Measurements from ENCODE around the gene OR5H6.
"Not testable (repeated sequence)": the region's sequence is repeated elsewhere in the genome, so short reads cannot be mapped to it uniquely, and the experiment has no call there.

OR5H6 gene

DNA sequence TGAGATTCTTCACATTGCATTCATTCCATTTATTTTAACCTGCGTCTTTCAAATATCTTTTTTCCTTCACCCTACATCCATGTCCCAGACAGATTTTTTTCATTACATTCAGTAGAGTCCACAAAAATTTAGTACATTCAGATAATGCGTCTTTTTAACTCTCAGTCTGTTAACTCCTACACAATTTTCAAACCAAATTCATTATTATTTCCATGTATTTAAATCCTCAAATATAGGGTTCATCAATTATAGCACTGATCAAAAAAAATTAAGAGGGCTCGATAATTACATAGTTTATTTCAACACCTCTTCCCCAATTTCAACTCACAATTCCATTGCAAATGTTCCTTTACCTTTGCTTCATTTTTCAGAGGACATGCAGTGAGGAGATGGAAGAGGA lies at the start of gene OR5H6:
Gene OR5H6, plus strand, starts transcription at position 301 of the 400 bp plus-strand sequence. Its CDS starts 89 bp downstream, at position 390.
- DNase-seq (ENCODE audit: low read depth in 2 of 2): no peak

- DNase-seq (ENCODE audit: low read depth in 2 of 2): no peak
Observed at GRCh38 chr3:98215051-98215450, 49.0 kb upstream of the OR5H6 start.

GRCh38 chr3:98223907-98224672 lies 40.0 kb upstream of the OR5H6 start:
- DNase-seq (ENCODE audit: low read depth in 2 of 2): no peak

DNA sequence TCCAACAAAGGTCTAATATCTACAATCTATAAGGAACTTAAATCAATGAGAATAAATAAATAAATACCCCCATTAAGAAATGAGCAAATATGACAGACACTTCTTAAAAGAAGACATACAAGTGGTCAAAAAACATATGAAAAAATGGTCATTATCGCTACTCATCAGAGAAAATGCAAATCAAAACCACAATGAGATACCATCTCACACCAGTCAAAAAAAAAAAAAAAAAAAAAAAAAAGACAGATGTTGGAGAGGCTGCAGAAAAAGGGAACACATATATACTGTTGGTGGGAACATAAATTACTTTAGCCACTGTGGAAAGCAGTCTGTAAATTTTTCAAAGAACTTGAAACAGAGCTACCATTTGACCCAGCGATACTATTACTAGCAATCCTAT lies 31.6 kb upstream of the OR5H6 start:
- DNase-seq (ENCODE audit: low read depth in 2 of 2): no peak

DNA sequence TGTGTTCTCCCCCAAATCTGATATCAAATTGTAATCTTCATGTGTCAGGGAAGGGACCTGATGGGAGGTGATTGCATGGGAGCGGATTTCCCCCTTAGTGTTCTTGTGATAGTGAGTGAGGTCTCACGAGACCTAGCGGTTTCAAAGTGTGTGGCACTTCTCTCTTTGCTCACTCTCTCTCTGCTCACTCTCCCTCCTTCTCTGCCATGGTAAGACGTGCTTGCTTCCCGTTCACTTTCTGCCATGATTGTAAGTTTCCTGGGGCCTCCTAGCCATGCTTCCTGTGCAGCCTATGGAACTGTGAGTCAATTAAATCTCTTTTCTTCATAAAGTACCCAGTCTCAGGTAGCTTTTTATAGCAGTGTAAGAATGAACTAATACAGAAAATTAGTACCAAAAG lies 30.6 kb upstream of the OR5H6 start:
- DNase-seq (ENCODE audit: low read depth in 2 of 2): no peak

DNA sequence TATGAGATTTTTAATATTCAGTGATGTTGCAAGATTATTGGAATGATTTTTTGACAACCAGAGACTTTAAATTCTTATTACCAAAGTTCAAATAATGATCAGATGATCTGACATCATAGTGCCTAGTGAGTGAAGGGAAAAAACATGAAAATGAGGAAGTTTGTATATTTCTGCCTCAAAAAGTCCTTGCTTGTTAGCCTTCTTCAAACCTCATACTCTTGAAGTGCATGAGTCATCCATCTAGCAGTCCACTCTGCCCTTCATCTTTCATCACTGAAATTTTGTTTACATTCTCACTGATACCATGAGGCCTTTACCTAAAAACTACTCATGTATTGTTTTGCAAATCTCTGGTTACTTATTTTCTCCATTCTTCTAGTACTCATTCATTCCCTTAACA lies 23.9 kb upstream of the OR5H6 start:
- DNase-seq (ENCODE audit: low read depth in 2 of 2): no peak

DNA sequence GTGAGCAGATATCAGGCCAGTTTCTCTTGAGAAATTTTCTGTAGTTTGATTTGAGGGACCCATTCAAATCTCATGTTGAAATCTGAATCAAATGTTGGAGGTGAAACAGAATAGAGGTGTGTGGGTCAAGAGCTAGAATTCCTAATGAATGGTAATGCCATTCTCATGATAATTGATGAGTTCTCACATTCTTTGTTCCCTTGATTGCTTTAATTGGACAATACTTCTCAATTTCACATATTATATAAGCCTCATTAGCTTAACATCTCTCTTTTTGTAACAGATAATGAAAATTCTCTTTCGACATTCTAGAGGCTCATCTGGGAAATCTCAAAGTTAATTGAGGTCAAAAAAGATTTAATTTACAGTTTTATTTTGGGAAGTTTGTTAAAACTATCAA lies 21.9 kb upstream of the OR5H6 start:
- no peak for DNase-seq (ENCODE audit: low read depth in 2 of 2)

- DNase-seq (ENCODE audit: low read depth in 2 of 2): no peak
Observed at GRCh38 chr3:98243843-98244242, 20.2 kb upstream of the OR5H6 start.

DNA sequence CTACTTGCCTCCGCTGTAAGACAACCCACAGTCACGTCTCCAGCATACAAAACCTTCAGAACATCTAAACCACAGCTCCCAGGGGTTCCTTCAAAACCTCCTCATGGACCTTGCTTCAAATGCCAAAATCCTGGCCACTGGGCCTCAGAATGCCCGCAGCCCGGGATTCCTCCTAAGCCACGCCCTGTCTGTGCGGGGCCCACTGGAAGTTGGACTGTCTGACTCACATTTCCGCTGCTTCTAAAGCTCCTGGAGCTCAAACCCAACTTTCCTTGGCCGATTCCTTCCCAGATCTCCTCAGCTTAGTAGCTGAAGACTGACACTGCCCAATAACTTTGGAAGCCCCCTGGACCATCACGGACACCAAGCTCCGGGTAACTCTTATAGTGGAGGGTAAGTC lies 17.9 kb upstream of the OR5H6 start:
- DNase-seq (ENCODE audit: low read depth in 2 of 2): no peak

- DNase-seq (ENCODE audit: low read depth in 2 of 2): not testable (repeated sequence)
Observed at GRCh38 chr3:98256026-98256425, 8.0 kb upstream of the OR5H6 start.

- no peak for DNase-seq (ENCODE audit: low read depth in 2 of 2)
Observed at GRCh38 chr3:98259707-98260106, 4.3 kb upstream of the OR5H6 start.

GRCh38 chr3:98262046-98262445 lies 2.0 kb upstream of the OR5H6 start:
- no peak for DNase-seq (ENCODE audit: low read depth in 2 of 2)

DNA sequence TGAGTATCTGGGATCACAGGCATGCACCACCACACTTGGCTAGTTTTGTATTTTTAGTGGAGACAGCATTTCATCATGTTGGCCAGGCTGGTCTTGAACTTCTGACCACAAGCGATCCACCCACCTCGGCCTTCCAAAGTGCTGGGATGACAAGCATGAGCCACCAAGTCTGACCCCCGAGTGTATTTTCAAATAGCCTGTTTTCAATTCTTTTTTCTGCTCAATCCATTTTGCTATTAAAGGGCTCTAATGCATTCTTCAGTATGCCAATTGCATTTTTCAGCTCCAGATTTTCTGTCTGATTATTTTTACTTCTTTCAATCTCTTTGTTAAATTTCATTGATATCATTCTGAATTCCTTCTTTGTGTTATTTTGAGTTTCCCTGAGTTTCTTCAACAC lies 5.8 kb downstream of the OR5H6 start:
- DNase-seq (ENCODE audit: low read depth in 2 of 2): no peak

- DNase-seq (ENCODE audit: low read depth in 2 of 2): no peak
Observed at GRCh38 chr3:98272126-98272525, 8.1 kb downstream of the OR5H6 start.

GRCh38 chr3:98274914-98275313 lies 10.9 kb downstream of the OR5H6 start:
- no peak for DNase-seq (ENCODE audit: low read depth in 2 of 2)

GRCh38 chr3:98282205-98282604 lies 18.2 kb downstream of the OR5H6 start, which contains the start of gene OR5H2:
TSS of gene OR5H2 (plus strand) at chr3:98282505. CDS start at chr3:98282903, 398 bp downstream.
- no peak for DNase-seq (ENCODE audit: low read depth in 2 of 2)

- DNase-seq (ENCODE audit: low read depth in 2 of 2): no peak
Observed at GRCh38 chr3:98290916-98291315, 26.9 kb downstream of the OR5H6 start.

DNA sequence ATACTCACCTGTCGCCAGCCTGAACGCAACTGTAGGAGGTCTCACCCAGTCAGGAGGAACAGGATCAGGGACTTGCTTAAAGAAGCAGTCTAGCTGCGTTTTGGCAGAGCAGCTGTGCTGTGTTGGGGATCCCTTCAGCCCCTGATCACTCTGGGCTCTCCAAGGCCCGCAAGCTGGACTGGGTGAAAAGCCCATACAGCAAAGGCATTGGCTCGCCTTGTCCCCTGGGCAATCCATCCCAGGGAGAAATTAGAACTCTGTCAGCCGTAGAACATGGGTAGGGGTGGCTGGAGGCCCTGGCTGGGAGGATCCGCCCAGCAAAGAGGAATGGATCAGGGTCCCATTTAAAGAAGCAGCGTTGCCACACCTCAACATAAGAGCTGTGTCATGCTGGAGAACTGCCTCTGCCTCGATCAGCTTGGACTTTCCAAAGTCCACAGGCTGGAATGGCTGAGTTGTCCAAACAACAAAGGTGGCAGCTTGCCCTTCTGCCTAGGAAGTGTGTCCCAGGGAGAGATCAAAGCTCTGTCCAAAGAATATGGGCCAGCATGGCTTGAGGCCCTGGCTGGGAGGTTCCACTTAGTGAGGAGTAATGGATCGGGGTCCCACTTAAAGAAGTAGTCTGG lies 27.4 kb downstream of the OR5H6 start:
- DNase-seq (ENCODE audit: low read depth in 2 of 2): no peak

All from stimulated activated CD8-positive, alpha-beta memory T cell treated with anti-CD3 and anti-CD28 coated beads, Interleukin-7, amount 100 ng/mL, for 1 hour (primary cell).